Smooth muscle cell (in vitro differentiated cells): ENCODE data around the gene ECT2. TPM values are rescaled to one million over a fixed set of nuclear protein-coding genes. Genes with fewer than 3 reads are reported as not detected.

Experiments used
- DNase-seq: peaks from one replicate; lab custom pipeline; 2025; ENCODE audit not compliant: unreplicated experiment; lab: John Stamatoyannopoulos, UW
- H2AFZ ChIP-seq: fragments of 200-600 bp; sonication (generic); 2 replicates; pipeline ENCODE4 v1.6.0; 2016; ENCODE audit warnings: antibody characterized with exemption, low read depth, mild to moderate bottlenecking
- H3F3A ChIP-seq: fragments of 200-600 bp; sonication (generic); 2 replicates; pipeline ENCODE4 v1.6.0; 2017; ENCODE audit warnings: antibody characterized with exemption, low read depth
- H3K27ac ChIP-seq: fragments of 200-600 bp; sonication (generic); 2 replicates; pipeline ENCODE4 v1.5.1; 2016; ENCODE audit warnings: low read depth, mild to moderate bottlenecking
- H3K27me3 ChIP-seq: fragments of 200-600 bp; sonication (generic); 2 replicates; pipeline ENCODE4 v1.6.1; 2016; ENCODE audit warnings: low read depth, mild to moderate bottlenecking
- H3K36me3 ChIP-seq: fragments of 200-600 bp; sonication (generic); 2 replicates; pipeline ENCODE4 v1.5.1; 2016; ENCODE audit warnings: low read depth
- H3K4me1 ChIP-seq: fragments of 200-600 bp; sonication (generic); 2 replicates; pipeline ENCODE4 v1.5.1; 2016; ENCODE audit warnings: low read depth
- H3K4me2 ChIP-seq: fragments of 200-600 bp; sonication (generic); 2 replicates; pipeline ENCODE4 v1.6.0; 2016; ENCODE audit warnings: mild to moderate bottlenecking
- H3K4me3 ChIP-seq: fragments of 200-600 bp; sonication (generic); 2 replicates; pipeline ENCODE4 v1.5.1; 2016; ENCODE audit warnings: mild to moderate bottlenecking
- H3K79me2 ChIP-seq: fragments of 200-600 bp; sonication (generic); 2 replicates; pipeline ENCODE4 v1.6.0; 2016; ENCODE audit warnings: low read depth, mild to moderate bottlenecking
- H3K9ac ChIP-seq: fragments of 200-600 bp; sonication (generic); 2 replicates; pipeline ENCODE4 v1.6.0; 2016; ENCODE audit warnings: low read depth
- H3K9me3 ChIP-seq: fragments of 200-600 bp; sonication (generic); replicated peaks from 2 replicates; pipeline ENCODE4 v1.5.1; 2016; ENCODE audit warnings: low read depth
- H4K20me1 ChIP-seq: fragments of 200-600 bp; sonication (generic); 2 replicates; pipeline ENCODE4 v1.6.0; 2016; ENCODE audit warnings: low read depth
- WGBS: methylation state at CpG from one replicate; pipeline ENCODE4 v1.1.7; 2016; ENCODE audit warnings: low lambda C conversion rate; 5-methylcytosine and 5-hydroxymethylcytosine counted together
- polyA plus RNA-seq: library from polyadenylated mRNA; unstranded; fragments of >200 nt; fragmentation: Nextera tagmentation; extraction: Ambion mirVana; gene quantifications from 2 replicates; pipeline ENCODE4 v1.2.1, GENCODE V29; 2016
- small RNA-seq: library from RNA; depleted of rRNA; stranded (forward); fragments of <200 nt; gene quantifications from one replicate; pipeline ENCODE3, GENCODE V24; 2014
- total RNA-seq: library from RNA; depleted of rRNA; stranded (reverse); fragments of >200 nt; gene quantifications from 2 replicates; pipeline ENCODE4 v1.2.3, GENCODE V29; 2014
- TF ChIP-seq, protein P1 (sequence below): fragments of 200-600 bp; sonication (generic); IDR thresholded peaks from 2 replicates; pipeline ENCODE4 v1.5.1; 2017; ENCODE audit warnings: borderline replicate concordance, mild to moderate bottlenecking, antibody characterized with exemption; ENCODE audit not compliant: insufficient read depth, poor library complexity, severe bottlenecking

ECT2 gene
- total and polyA plus RNA-seq, 2 experiments from 2014 or later = 10.9 to 32.1 TPM

- WGBS = 76% methylated on average over 3 of the region's 3 CpGs
- H2AFZ ChIP-seq = peak overlapping the region; percentile 79
- H3K27me3 ChIP-seq = no peaks in the 10 kb centered on the region
- TF ChIP-seq, protein P1, sequence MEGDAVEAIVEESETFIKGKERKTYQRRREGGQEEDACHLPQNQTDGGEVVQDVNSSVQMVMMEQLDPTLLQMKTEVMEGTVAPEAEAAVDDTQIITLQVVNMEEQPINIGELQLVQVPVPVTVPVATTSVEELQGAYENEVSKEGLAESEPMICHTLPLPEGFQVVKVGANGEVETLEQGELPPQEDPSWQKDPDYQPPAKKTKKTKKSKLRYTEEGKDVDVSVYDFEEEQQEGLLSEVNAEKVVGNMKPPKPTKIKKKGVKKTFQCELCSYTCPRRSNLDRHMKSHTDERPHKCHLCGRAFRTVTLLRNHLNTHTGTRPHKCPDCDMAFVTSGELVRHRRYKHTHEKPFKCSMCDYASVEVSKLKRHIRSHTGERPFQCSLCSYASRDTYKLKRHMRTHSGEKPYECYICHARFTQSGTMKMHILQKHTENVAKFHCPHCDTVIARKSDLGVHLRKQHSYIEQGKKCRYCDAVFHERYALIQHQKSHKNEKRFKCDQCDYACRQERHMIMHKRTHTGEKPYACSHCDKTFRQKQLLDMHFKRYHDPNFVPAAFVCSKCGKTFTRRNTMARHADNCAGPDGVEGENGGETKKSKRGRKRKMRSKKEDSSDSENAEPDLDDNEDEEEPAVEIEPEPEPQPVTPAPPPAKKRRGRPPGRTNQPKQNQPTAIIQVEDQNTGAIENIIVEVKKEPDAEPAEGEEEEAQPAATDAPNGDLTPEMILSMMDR = no peak
- H3K27ac ChIP-seq = peak overlapping the region; percentile 59
- H3K79me2 ChIP-seq = no peaks in the 10 kb centered on the region
- no peak overlapping the region for H3K4me2 ChIP-seq
- H3K4me3 ChIP-seq = no peak overlapping the region
- H3K9me3 ChIP-seq = no peaks in the 10 kb centered on the region
- DNase-seq = no peak
- H3K4me1 ChIP-seq = no peaks in the 10 kb centered on the region
- H3K36me3 ChIP-seq = no peaks in the 10 kb centered on the region
- no peaks in the 10 kb centered on the region for H4K20me1 ChIP-seq
- peaks cover 4% of the 10 kb centered on the region for H3F3A ChIP-seq
- no peak overlapping the region for H3K9ac ChIP-seq
Measured at GRCh38 chr3:172869368-172869771, 118.8 kb downstream of the ECT2 start.

DNA sequence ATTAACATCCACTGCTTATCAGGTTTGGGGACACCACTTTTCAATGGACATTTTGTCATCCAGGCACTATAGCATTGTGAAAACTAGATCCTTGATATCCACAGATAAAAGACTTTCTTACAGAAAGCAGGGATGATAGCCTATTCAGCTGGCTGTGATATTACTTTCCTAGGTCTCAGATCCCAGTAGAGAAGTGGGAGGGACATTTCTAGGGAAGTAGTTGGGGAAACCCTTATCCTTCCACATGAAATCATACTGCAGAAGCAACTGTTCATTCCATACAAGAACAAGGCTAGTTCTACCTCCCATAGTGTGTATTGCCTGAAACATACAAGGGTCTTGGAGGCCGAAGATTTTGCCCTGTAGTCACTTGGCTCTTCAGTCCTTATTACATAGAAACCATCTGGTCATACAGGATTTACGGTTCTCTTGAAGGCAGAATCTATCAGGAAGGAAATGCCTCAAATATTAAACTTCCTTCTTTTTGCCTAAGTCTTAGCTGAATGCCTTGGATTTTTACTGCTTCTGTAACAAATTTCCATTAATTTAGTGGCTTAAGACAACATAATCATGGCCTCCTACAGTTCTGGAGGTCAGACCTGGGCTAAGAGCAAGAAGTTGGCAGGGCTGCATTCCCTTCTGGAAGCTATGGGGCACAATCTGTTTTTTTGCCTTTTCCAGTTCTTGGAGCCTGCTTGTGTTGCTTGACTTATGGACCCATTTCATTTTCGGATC is 119.4 kb downstream of the ECT2 start:
- H3K36me3 ChIP-seq = no peaks in the 10 kb centered on the region
- WGBS = 73% methylated on average over 3 of the region's 3 CpGs
- TF ChIP-seq, protein P1 = no peak

More for the DNA sequence above, 119.4 kb downstream of the ECT2 start:
- Histone ChIP-seq H3K9me3 (no peaks in the 10 kb centered on the region), H3K27me3 (no peaks in the 10 kb centered on the region), H2AFZ (peak overlapping the region; percentile 79), H3K9ac (no peak overlapping the region), H4K20me1 (no peaks in the 10 kb centered on the region), H3F3A (peaks cover 4% of the 10 kb centered on the region), H3K27ac (peak overlapping the region; percentile 59), H3K4me1 (no peaks in the 10 kb centered on the region), H3K4me3 (no peak overlapping the region), H3K79me2 (no peaks in the 10 kb centered on the region), H3K4me2 (peak overlapping the region; percentile 40)
- DNase-seq = no peak

Small RNA genes lying within 50 kb of the gene (small RNA-seq; reads per million reads assigned to genes)
- gene AC108667.1 = not detected
- not detected for gene RF00139
- not detected for gene RNU4-4P
- gene RNU6-547P = not detected

Other genes with a start within 250 kb of the ECT2 start
- gene TNFSF10, start 227.3 kb upstream of the ECT2 start, total RNA-seq = 18.3 and 37.1 TPM in 2 replicates
- gene TNFSF10, start 227.3 kb upstream of the ECT2 start, polyA plus RNA-seq = 16.4 and 22.4 TPM in 2 replicates
- 4.6 and 5.3 TPM in 2 replicates for gene NCEH1, start 39.7 kb upstream of the ECT2 start, total RNA-seq
- gene NCEH1, start 39.7 kb upstream of the ECT2 start, polyA plus RNA-seq = 1.9 and 3.6 TPM in 2 replicates